GM06990 (cell line): ENCODE measurements around the gene HYKK.

Source experiments
- DNase-seq: peaks from one replicate; pipeline ENCODE4 v3.0.0-alpha.2; 2011; ENCODE audit not compliant: insufficient read length; ENCODE audit errors: extremely low read depth
- H3K27me3 ChIP-seq: replicated peaks from 2 replicates; pipeline ENCODE4 v1.6.0; 2011; ENCODE audit warnings: low read length; ENCODE audit not compliant: control insufficient read depth, insufficient read depth
- H3K36me3 ChIP-seq: 2 replicates; pipeline ENCODE4 v1.5.1; 2011; ENCODE audit warnings: low read length; ENCODE audit not compliant: control insufficient read depth, insufficient read depth
- H3K4me3 ChIP-seq: replicated peaks from 2 replicates; pipeline ENCODE4 v1.5.1; 2011; ENCODE audit warnings: low read depth, mild to moderate bottlenecking, control low read depth, low read length
- CTCF ChIP-seq: IDR thresholded peaks from 2 replicates; pipeline ENCODE4 v1.5.1; 2011; ENCODE audit warnings: low read length, control low read depth, mild to moderate bottlenecking, inconsistent platforms; ENCODE audit not compliant: insufficient read depth, poor library complexity, severe bottlenecking

Gene HYKK

GRCh38 chr15:78540871-78541743, 33.7 kb downstream of the HYKK start:
- Histone ChIP-seq H3K4me3 (peak overlapping the region; percentile 74), H3K27me3 (no peaks in the 10 kb centered on the region), H3K36me3 (peaks cover 14% of the 10 kb centered on the region)
- no peak for DNase-seq
- TF ChIP-seq CTCF: no peak

GRCh38 chr15:78541744-78542034, 34.3 kb downstream of the HYKK start:
- no peak for DNase-seq
- Histone ChIP-seq H3K4me3 (peak overlapping the region; percentile 74), H3K36me3 (peaks cover 16% of the 10 kb centered on the region), H3K27me3 (no peaks in the 10 kb centered on the region)
- no peak for TF ChIP-seq CTCF

GRCh38 chr15:78542647-78543046, 35.3 kb downstream of the HYKK start:
- Histone ChIP-seq H3K27me3 (no peaks in the 10 kb centered on the region), H3K36me3 (peaks cover 18% of the 10 kb centered on the region), H3K4me3 (no peak overlapping the region)
- no peak for TF ChIP-seq CTCF
- DNase-seq: no peak

- Histone ChIP-seq H3K27me3 (no peaks in the 10 kb centered on the region), H3K4me3 (no peak overlapping the region), H3K36me3 (peaks cover 15% of the 10 kb centered on the region)
- TF ChIP-seq CTCF: no peak
- DNase-seq: no peak
These were observed 42.8 kb downstream of the HYKK start for GRCh38 chr15:78550194-78550593.

GRCh38 chr15:78550815-78551214, 43.4 kb downstream of the HYKK start:
- no peak for DNase-seq
- H3K4me3 ChIP-seq: no peak overlapping the region
- TF ChIP-seq CTCF: no peak
- no peaks in the 10 kb centered on the region for H3K27me3 ChIP-seq
- H3K36me3 ChIP-seq: peaks cover 12% of the 10 kb centered on the region

- no peak for DNase-seq
These were observed 44.5 kb downstream of the HYKK start for GRCh38 chr15:78551902-78552301.

More at GRCh38 chr15:78551902-78552301, 44.5 kb downstream of the HYKK start:
- Histone ChIP-seq H3K27me3 (no peaks in the 10 kb centered on the region), H3K36me3 (peaks cover 7% of the 10 kb centered on the region), H3K4me3 (no peak overlapping the region)
- TF ChIP-seq CTCF: no peak
